Erythroblast (primary cell): Measurements from ENCODE around the gene POU3F4.

ENCODE experiments used
- GATA1 ChIP-seq: IDR thresholded peaks from 2 replicates; pipeline ENCODE4 v1.6.1; 2011; ENCODE audit warnings: low read depth, mild to moderate bottlenecking, control low read depth, low read length, moderate library complexity
- POLR2A ChIP-seq: IDR thresholded peaks from 2 replicates; pipeline ENCODE4 v1.6.1; 2011; ENCODE audit warnings: mild to moderate bottlenecking, low read length

- TF ChIP-seq POLR2A (no peak), GATA1 (no peak)
Observed at GRCh38 chrX:83511208-83511607, 3.1 kb downstream of the POU3F4 start.
